Progenitor cell of endocrine pancreas (in vitro differentiated cells): ENCODE measurements around the gene DBP. TPM values are rescaled to one million over a fixed set of nuclear protein-coding genes. Genes with fewer than 3 reads are reported as not detected.
"Not testable (repeated sequence)": the region's sequence is repeated elsewhere in the genome, so short reads cannot be mapped to it uniquely, and the experiment has no call there.

ENCODE experiments used
- DNase-seq: peaks from one replicate; pipeline ENCODE4 v3.0.0; 2021; ENCODE audit warnings: low spot score; ENCODE audit not compliant: unreplicated experiment
- H3K27ac Mint-ChIP-seq: 2 replicates; pipeline ENCODE4 v1.8.0; 2021; ENCODE audit warnings: mild to moderate bottlenecking, moderate library complexity, mixed read lengths
- H3K27me3 Mint-ChIP-seq: 2 replicates; pipeline ENCODE4 v1.8.0; 2021; ENCODE audit warnings: mixed read lengths
- H3K36me3 Mint-ChIP-seq: 2 replicates; pipeline ENCODE4 v1.8.0; 2022; ENCODE audit warnings: mixed read lengths; ENCODE audit not compliant: insufficient read depth
- H3K4me1 Mint-ChIP-seq: 2 replicates; pipeline ENCODE4 v1.8.0; 2021; ENCODE audit warnings: low read depth, mixed read lengths
- H3K4me3 Mint-ChIP-seq: 2 replicates; pipeline ENCODE4 v1.8.0; 2021; ENCODE audit warnings: low read depth, mild to moderate bottlenecking, moderate library complexity, mixed read lengths
- H3K9me3 Mint-ChIP-seq: 2 replicates; pipeline ENCODE4 v1.8.0; 2021; ENCODE audit warnings: low read depth, mixed read lengths
- long read RNA-seq: library from polyadenylated mRNA; unstranded; transcript quantifications from one replicate; pipeline ENCODE4 v2.0.0, GENCODE V29; 2020
- total RNA-seq: library from RNA; stranded (reverse); gene quantifications from 2 replicates; pipeline ENCODE4 v1.2.1, GENCODE V29; 2021
- TF ChIP-seq, protein P1 (sequence below): fragments of 200-600 bp; sonication (generic); IDR thresholded peaks from one replicate; pipeline ENCODE4 v1.5.0; 2021; ENCODE audit warnings: antibody characterized with exemption, mild to moderate bottlenecking; ENCODE audit not compliant: unreplicated experiment

The DBP gene, protein sequence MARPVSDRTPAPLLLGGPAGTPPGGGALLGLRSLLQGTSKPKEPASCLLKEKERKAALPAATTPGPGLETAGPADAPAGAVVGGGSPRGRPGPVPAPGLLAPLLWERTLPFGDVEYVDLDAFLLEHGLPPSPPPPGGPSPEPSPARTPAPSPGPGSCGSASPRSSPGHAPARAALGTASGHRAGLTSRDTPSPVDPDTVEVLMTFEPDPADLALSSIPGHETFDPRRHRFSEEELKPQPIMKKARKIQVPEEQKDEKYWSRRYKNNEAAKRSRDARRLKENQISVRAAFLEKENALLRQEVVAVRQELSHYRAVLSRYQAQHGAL
- total RNA-seq, result 5.1 and 5.3 TPM in 2 replicates
- long read RNA-seq, result 0 reads

DNA sequence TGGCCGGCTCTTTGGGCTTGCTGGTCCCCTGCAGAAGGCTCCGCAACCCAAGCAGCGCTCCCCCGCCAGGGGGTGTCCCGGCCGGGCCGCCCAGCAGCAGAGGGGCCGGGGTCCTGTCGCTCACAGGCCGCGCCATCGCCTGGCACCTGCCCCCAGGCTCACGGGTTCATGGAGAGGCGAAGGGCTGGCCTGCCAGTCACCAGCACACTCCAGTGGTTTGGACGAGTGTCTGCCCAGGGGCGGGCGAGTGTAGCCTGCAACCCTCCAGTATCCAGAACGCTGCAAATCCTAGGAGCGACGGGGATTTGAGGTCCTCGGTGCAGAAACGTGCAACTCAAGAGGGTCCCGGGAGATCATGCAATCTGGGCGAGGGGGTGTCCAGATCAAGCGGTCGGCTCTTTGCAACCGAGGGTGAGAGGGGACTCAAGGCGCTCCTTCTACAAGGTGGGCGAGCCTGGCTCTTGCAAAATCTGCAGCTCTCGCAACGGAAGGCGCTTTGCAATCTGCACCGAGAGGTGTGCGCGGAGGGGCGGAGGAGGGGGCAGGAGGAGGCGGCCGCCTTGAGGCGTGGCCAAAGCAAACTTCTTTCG is at the start of gene DBP:
DBP (minus strand) TSS at position 521 of the 590 bp plus-strand sequence; CDS start at position 136, 385 bp downstream.
- no peaks in the 10 kb centered on the region for H3K9me3 Mint-ChIP-seq
- H3K4me1 Mint-ChIP-seq, result peaks cover 18% of the 10 kb centered on the region
- DNase-seq, result no peak
- H3K36me3 Mint-ChIP-seq, result no peaks in the 10 kb centered on the region
- H3K27me3 Mint-ChIP-seq, result peaks cover 16% of the 10 kb centered on the region
- TF ChIP-seq, protein P1, sequence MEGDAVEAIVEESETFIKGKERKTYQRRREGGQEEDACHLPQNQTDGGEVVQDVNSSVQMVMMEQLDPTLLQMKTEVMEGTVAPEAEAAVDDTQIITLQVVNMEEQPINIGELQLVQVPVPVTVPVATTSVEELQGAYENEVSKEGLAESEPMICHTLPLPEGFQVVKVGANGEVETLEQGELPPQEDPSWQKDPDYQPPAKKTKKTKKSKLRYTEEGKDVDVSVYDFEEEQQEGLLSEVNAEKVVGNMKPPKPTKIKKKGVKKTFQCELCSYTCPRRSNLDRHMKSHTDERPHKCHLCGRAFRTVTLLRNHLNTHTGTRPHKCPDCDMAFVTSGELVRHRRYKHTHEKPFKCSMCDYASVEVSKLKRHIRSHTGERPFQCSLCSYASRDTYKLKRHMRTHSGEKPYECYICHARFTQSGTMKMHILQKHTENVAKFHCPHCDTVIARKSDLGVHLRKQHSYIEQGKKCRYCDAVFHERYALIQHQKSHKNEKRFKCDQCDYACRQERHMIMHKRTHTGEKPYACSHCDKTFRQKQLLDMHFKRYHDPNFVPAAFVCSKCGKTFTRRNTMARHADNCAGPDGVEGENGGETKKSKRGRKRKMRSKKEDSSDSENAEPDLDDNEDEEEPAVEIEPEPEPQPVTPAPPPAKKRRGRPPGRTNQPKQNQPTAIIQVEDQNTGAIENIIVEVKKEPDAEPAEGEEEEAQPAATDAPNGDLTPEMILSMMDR, result peak; percentile 31
- H3K27ac Mint-ChIP-seq, result peak within 1 kb of the TSS; percentile 97
- peak within 1 kb of the TSS; percentile 85 for H3K4me3 Mint-ChIP-seq

DNA sequence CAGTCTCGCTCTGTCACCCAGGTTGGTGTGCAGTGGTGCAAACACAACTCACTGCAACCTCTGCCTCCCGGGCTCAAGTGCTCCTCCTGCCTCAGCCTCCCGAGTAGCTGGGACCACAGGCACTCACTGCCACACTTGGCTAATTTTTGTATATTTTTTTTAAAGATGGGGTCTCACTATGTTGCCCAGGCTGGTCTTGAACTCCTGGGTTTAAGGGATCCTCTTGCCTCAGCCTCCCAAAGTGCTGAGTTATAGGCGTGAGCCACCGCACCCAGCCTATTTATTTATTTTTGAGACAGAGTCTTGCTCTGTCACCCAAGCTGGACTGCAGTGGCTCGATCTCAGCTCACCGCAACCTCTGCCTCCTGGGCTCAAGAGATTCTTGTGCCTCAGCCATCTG is 49.5 kb upstream of the DBP start:
- not testable (repeated sequence) for H3K27ac Mint-ChIP-seq, H3K36me3 Mint-ChIP-seq, DNase-seq, H3K27me3 Mint-ChIP-seq, H3K4me3 Mint-ChIP-seq, H3K9me3 Mint-ChIP-seq, H3K4me1 Mint-ChIP-seq

DNA sequence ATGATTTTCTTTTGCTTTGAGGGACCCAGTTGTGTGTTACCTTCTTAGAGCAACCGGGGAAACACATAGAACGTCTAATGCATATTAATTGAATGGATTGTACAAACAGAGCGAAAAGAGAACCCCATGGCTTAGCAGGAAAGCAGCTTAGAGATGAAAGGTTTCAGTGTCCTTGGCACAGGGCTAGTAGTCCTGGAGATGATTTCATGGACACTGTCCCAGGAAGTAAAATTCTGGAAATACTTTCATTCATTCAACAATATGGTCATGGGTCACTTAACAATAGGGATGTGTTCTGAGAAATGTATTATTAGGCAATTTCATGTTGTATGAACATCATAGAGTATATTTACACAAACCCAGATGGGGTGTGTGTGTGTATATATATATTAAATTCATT is 48.9 kb upstream of the DBP start:
- Mint-ChIP-seq H3K27me3 (peaks cover 2% of the 10 kb centered on the region), H3K4me3 (no peak overlapping the region), H3K27ac (no peak overlapping the region), H3K9me3 (no peaks in the 10 kb centered on the region), H3K4me1 (peaks cover 2% of the 10 kb centered on the region), H3K36me3 (no peaks in the 10 kb centered on the region)
- DNase-seq, result no peak
- TF ChIP-seq, protein P1, result no peak

DNA sequence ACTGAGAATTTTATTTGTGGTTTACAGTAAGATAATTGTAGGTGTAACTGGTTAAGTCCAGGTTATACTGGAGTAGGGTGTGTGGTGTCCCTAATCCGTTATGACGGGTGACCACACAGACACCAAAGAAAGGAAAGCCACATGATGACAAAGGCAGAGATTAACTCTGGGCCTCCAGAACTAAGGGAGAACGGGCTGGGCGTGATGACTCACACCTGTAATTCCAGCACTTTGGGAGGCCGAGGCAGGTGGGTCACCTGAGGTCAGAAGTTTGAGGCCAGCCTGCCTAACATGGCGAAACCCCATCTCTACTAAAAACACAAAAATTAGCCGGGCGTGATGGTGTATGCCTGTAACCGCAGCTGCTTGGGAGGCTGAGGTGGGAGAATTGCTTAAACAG is 48.4 kb upstream of the DBP start:
- Mint-ChIP-seq H3K9me3 (no peaks in the 10 kb centered on the region), H3K36me3 (no peaks in the 10 kb centered on the region), H3K27me3 (peaks cover 2% of the 10 kb centered on the region), H3K4me1 (peaks cover 2% of the 10 kb centered on the region), H3K4me3 (no peak overlapping the region), H3K27ac (no peak overlapping the region)
- no peak for DNase-seq
- TF ChIP-seq, protein P1, result no peak

DNA sequence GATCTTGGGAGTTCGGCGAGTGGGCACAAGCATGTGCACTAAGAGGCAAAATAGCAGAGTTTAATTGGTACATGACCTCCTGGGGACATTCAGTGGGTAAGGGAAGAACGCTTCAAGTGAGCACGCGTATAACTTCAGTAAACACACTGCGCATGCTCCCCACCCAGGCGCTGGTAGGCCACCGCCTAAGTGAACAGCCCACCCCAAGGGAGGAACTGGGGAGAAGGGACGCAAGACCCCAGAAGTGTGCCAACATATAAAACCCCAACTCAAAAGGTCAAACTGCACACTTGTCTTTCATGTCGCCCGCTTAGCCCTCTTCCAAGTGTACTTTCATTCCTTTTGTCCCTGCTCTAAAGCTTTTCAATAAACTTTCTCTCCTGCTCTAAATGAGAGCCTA is 46.2 kb upstream of the DBP start:
- TF ChIP-seq, protein P1, result no peak
- Mint-ChIP-seq H3K27me3 (no peaks in the 10 kb centered on the region), H3K27ac (no peak overlapping the region), H3K4me1 (peaks cover 2% of the 10 kb centered on the region), H3K36me3 (no peaks in the 10 kb centered on the region), H3K4me3 (no peak overlapping the region), H3K9me3 (no peaks in the 10 kb centered on the region)
- DNase-seq, result no peak

DNA sequence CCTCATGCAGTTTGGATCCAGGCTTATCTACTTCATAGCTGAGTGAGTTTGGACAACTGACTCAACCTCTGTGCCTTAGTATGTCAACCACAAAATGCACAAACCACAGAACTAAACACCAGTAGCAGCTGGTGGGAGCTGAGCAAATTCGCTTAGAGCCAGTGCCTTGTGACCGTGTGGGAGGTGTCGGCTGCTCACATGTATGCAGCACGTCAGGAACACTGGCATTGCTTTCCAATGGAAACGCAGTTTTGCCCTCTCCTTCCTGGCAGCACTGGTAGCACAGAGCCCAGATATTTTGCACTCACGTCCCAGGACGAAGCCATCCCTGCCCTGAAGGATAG is 43.9 kb upstream of the DBP start:
- TF ChIP-seq, protein P1, result no peak
- no peak overlapping the region for H3K27ac Mint-ChIP-seq
- no peak for DNase-seq
- H3K9me3 Mint-ChIP-seq, result no peaks in the 10 kb centered on the region
- peaks cover 5% of the 10 kb centered on the region for H3K4me1 Mint-ChIP-seq
- no peaks in the 10 kb centered on the region for H3K36me3 Mint-ChIP-seq
- no peak overlapping the region for H3K4me3 Mint-ChIP-seq
- peaks cover 5% of the 10 kb centered on the region for H3K27me3 Mint-ChIP-seq
